ENCODE results near the gene PLXNA2. TPM values are rescaled to one million over a fixed set of nuclear protein-coding genes. Genes with fewer than 3 reads are reported as not detected.

PLXNA2 gene
- polyA plus RNA-seq, 6 donors from 2014 or later: 0.35 to 1.6 (median 0.60) TPM; not detected in 1

GRCh38 chr1:208179961-208180409 is 64.2 kb downstream of the PLXNA2 start:
- H3K4me1 Mint-ChIP-seq: no peaks in the 10 kb centered on the region
- no peak for DNase-seq
- peak overlapping the region in 1 of 6 donors; percentile 68 for H3K27ac Mint-ChIP-seq
- H3K4me3 Mint-ChIP-seq: no peak overlapping the region
- H3K27me3 Mint-ChIP-seq: peaks cover 0 to 9% (median 0%) of the 10 kb centered on the region in 3 donors
- H3K9me3 Mint-ChIP-seq: no peaks in the 10 kb centered on the region
- ATAC-seq (ENCODE audit: low read depth in 2 of 2): no peak
- H3K36me3 Mint-ChIP-seq: no peaks in the 10 kb centered on the region

- Mint-ChIP-seq H3K9me3 (no peaks in the 10 kb centered on the region), H3K36me3 (no peaks in the 10 kb centered on the region), H3K4me3 (no peak overlapping the region), H3K4me1 (no peaks in the 10 kb centered on the region), H3K27ac (peak overlapping the region in 1 of 6 donors; percentile 76), H3K27me3 (peaks cover 0 to 10% (median 0%) of the 10 kb centered on the region in 3 donors)
- DNase-seq (no peak), ATAC-seq (ENCODE audit: low read depth in 2 of 2) (no peak)
Observed at GRCh38 chr1:208179263-208179816, 64.8 kb downstream of the PLXNA2 start.

GRCh38 chr1:208178091-208178529 is 66.1 kb downstream of the PLXNA2 start:
- H3K36me3 Mint-ChIP-seq: no peaks in the 10 kb centered on the region
- no peak for ATAC-seq (ENCODE audit: low read depth in 2 of 2)
- no peaks in the 10 kb centered on the region for H3K4me1 Mint-ChIP-seq
- H3K4me3 Mint-ChIP-seq: no peak overlapping the region
- peaks cover 0 to 16% (median 0%) of the 10 kb centered on the region in 3 donors for H3K27me3 Mint-ChIP-seq
- H3K27ac Mint-ChIP-seq: no peak overlapping the region
- H3K9me3 Mint-ChIP-seq: no peaks in the 10 kb centered on the region
- DNase-seq: no peak

GRCh38 chr1:208177656-208178055 is 66.5 kb downstream of the PLXNA2 start:
- Mint-ChIP-seq H3K4me3 (no peak overlapping the region), H3K27ac (no peak overlapping the region), H3K27me3 (peaks cover 0 to 12% (median 0%) of the 10 kb centered on the region in 3 donors), H3K4me1 (no peaks in the 10 kb centered on the region), H3K9me3 (no peaks in the 10 kb centered on the region), H3K36me3 (no peaks in the 10 kb centered on the region)
- ATAC-seq (ENCODE audit: low read depth in 2 of 2) (peak in 1 of 2 donors; percentile 16), DNase-seq (no peak)

- ATAC-seq (ENCODE audit: low read depth in 2 of 2) (no peak), DNase-seq (no peak)
- H3K36me3 Mint-ChIP-seq: no peaks in the 10 kb centered on the region
- no peaks in the 10 kb centered on the region for H3K4me1 Mint-ChIP-seq
- no peak overlapping the region for H3K27ac Mint-ChIP-seq
- H3K4me3 Mint-ChIP-seq: no peak overlapping the region
- no peaks in the 10 kb centered on the region for H3K9me3 Mint-ChIP-seq
- H3K27me3 Mint-ChIP-seq: peaks cover 0 to 7% (median 0%) of the 10 kb centered on the region in 3 donors
Observed at GRCh38 chr1:208176649-208177048, 67.5 kb downstream of the PLXNA2 start.

GRCh38 chr1:208175508-208175895 is 68.7 kb downstream of the PLXNA2 start:
- H3K27ac Mint-ChIP-seq: no peak overlapping the region
- peaks cover 0 to 7% (median 0%) of the 10 kb centered on the region in 3 donors for H3K27me3 Mint-ChIP-seq
- H3K4me3 Mint-ChIP-seq: no peak overlapping the region
- H3K36me3 Mint-ChIP-seq: no peaks in the 10 kb centered on the region
- ATAC-seq (ENCODE audit: low read depth in 2 of 2): no peak
- no peaks in the 10 kb centered on the region for H3K9me3 Mint-ChIP-seq
- no peaks in the 10 kb centered on the region for H3K4me1 Mint-ChIP-seq
- no peak for DNase-seq

- ATAC-seq (ENCODE audit: low read depth in 2 of 2) (no peak), DNase-seq (no peak)
- Mint-ChIP-seq H3K27ac (peak overlapping the region in 2 of 6 donors; percentile 24 to 56), H3K36me3 (no peaks in the 10 kb centered on the region), H3K27me3 (peaks cover 0 to 7% (median 4%) of the 10 kb centered on the region in 3 donors), H3K9me3 (no peaks in the 10 kb centered on the region), H3K4me1 (no peaks in the 10 kb centered on the region), H3K4me3 (no peak overlapping the region)
Observed at GRCh38 chr1:208174731-208175507, 69.3 kb downstream of the PLXNA2 start.

GRCh38 chr1:208174200-208174599 is 70.0 kb downstream of the PLXNA2 start:
- Mint-ChIP-seq H3K27ac (peak overlapping the region in 1 of 6 donors; percentile 28), H3K36me3 (no peaks in the 10 kb centered on the region), H3K4me1 (no peaks in the 10 kb centered on the region), H3K27me3 (peaks cover 0 to 7% (median 5%) of the 10 kb centered on the region in 3 donors), H3K9me3 (no peaks in the 10 kb centered on the region), H3K4me3 (no peak overlapping the region)
- no peak for DNase-seq
- no peak for ATAC-seq (ENCODE audit: low read depth in 2 of 2)

GRCh38 chr1:208173749-208174148 is 70.4 kb downstream of the PLXNA2 start:
- Mint-ChIP-seq H3K9me3 (no peaks in the 10 kb centered on the region), H3K27me3 (peaks cover 0 to 9% (median 7%) of the 10 kb centered on the region in 3 donors), H3K27ac (peak overlapping the region in 1 of 6 donors; percentile 28), H3K4me3 (no peak overlapping the region), H3K4me1 (no peaks in the 10 kb centered on the region), H3K36me3 (no peaks in the 10 kb centered on the region)
- ATAC-seq (ENCODE audit: low read depth in 2 of 2) (no peak), DNase-seq (no peak)

GRCh38 chr1:208172423-208173145 is 71.6 kb downstream of the PLXNA2 start:
- H3K27ac Mint-ChIP-seq: no peak overlapping the region
- no peaks in the 10 kb centered on the region for H3K36me3 Mint-ChIP-seq
- DNase-seq (no peak), ATAC-seq (ENCODE audit: low read depth in 2 of 2) (no peak)
- H3K9me3 Mint-ChIP-seq: no peaks in the 10 kb centered on the region
- no peaks in the 10 kb centered on the region for H3K4me1 Mint-ChIP-seq
- peaks cover 0 to 9% (median 7%) of the 10 kb centered on the region in 3 donors for H3K27me3 Mint-ChIP-seq
- no peak overlapping the region for H3K4me3 Mint-ChIP-seq

- no peaks in the 10 kb centered on the region for H3K36me3 Mint-ChIP-seq
- no peak for DNase-seq
- H3K4me3 Mint-ChIP-seq: no peak overlapping the region
- no peaks in the 10 kb centered on the region for H3K4me1 Mint-ChIP-seq
- no peak for ATAC-seq (ENCODE audit: low read depth in 2 of 2)
- no peaks in the 10 kb centered on the region for H3K9me3 Mint-ChIP-seq
- peaks cover 0 to 9% (median 7%) of the 10 kb centered on the region in 3 donors for H3K27me3 Mint-ChIP-seq
- H3K27ac Mint-ChIP-seq: peak overlapping the region in 1 of 6 donors; percentile 37
Observed at GRCh38 chr1:208171616-208172422, 72.4 kb downstream of the PLXNA2 start.

- Mint-ChIP-seq H3K4me1 (no peaks in the 10 kb centered on the region), H3K27ac (no peak overlapping the region), H3K27me3 (peaks cover 0 to 20% (median 18%) of the 10 kb centered on the region in 3 donors), H3K36me3 (no peaks in the 10 kb centered on the region), H3K9me3 (no peaks in the 10 kb centered on the region), H3K4me3 (no peak overlapping the region)
- ATAC-seq (ENCODE audit: low read depth in 2 of 2) (no peak), DNase-seq (no peak)
Observed at GRCh38 chr1:208170252-208170651, 73.9 kb downstream of the PLXNA2 start.
